ENCODE results near the gene AGBL5. TPM values are rescaled to one million over a fixed set of nuclear protein-coding genes. Genes with fewer than 3 reads are reported as not detected.

The AGBL5 gene
- total and polyA plus RNA-seq, 2 of the 13 experiments (the other 11 are each of a cell fraction or from before 2014, with no cell fraction given), result 55.9 to 73.3 TPM

GRCh38 chr2:27086090-27086723 is 34.7 kb downstream of the AGBL5 start:
- Histone ChIP-seq H3K4me2 (ENCODE audit: low read depth, low read length) (peak overlapping the region; percentile 84), H3K79me2 (ENCODE audit: insufficient read depth, low read length) (peaks cover 39% of the 10 kb centered on the region), H3K9ac (ENCODE audit: insufficient read depth, low read depth, low read length) (peak overlapping the region; percentile 63), H3K27ac (ENCODE audit: extremely low read length, insufficient read depth, low read length) (peak overlapping the region; percentile 65), H4K20me1 (ENCODE audit: insufficient read depth, low read length) (no peaks in the 10 kb centered on the region), H3K9me3 (ENCODE audit: low read length) (no peaks in the 10 kb centered on the region), H3K36me3 (replicated peaks in 1 of 2; ENCODE audit: control insufficient read depth in 1 of 2, insufficient read depth in 2 of 2, low read length in 2 of 2) (no peaks in the 10 kb centered on the region; a peak in 3 of 5 replicates), H2AFZ (ENCODE audit: low read length) (no peak overlapping the region), H3K27me3 (ENCODE audit: control insufficient read depth in 1 of 2, insufficient read depth in 2 of 2, low read length in 2 of 2) (no peaks in the 10 kb centered on the region), H3K4me1 (ENCODE audit: insufficient read depth, low read length) (peaks cover 74% of the 10 kb centered on the region), H3K4me3 (replicated peaks in 1 of 3; ENCODE audit: insufficient read depth in 1 of 3, low read depth in 2 of 3, low read length in 3 of 3) (peak overlapping the region; percentile 51 to 99 (median 74))
- DNase-seq (ENCODE audit: low spot score) (peak; percentile 87), FAIRE-seq (no peak), ATAC-seq (peak; percentile 83)
- intact Hi-C loops (cut with micrococcal nuclease; ENCODE audit: unreplicated experiment) (loop anchor here (1.0 to 10.0 kb wide), 4 partner anchors 36 to 1161 kb away; partner anchors contain the start of gene TMEM214), in situ Hi-C loops (cut with HindIII; ENCODE audit: extremely low pct_ligation_motif_present, low pct_unique_long_range_greater_than_20kb) (no loop called here)
- CTCF ChIA-PET (ENCODE audit: low intra/inter-chr PET ratio, low total read pairs), result interaction anchor here (0.8 to 2.0 kb wide), 5 partner anchors 12 to 217 kb away, joined by 3 to 9 read pairs (median 3); no protein-coding TSS in a partner anchor
- no TSS peak for BruUV-seq (replicated peaks)
- WGBS (ENCODE audit: low lambda C conversion rate), result 2% methylated on average over 51 of the region's 81 CpGs
- POLR2A ChIA-PET, result interaction anchor here (1.0 to 9.2 kb wide), 14 partner anchors 9 to 216 kb away, joined by 3 to 106 read pairs (median 8); partner anchors contain the start of genes ABHD1, AGBL5, ATRAID and OST4
- TF ChIP-seq SATB2 (CRISPR knock-in tag; IDR thresholded peaks at IDR 0.05) (no peak; the same call in 1 of the 2 replicates), ZFAT (CRISPR knock-in tag; conservative IDR thresholded peaks at IDR 0.05) (peak; percentile 61; the same call in 1 of the 2 replicates), SALL2 (CRISPR knock-in tag; IDR thresholded peaks at IDR 0.05) (peak; percentile 73; the same call in 1 of the 2 replicates), ARNT (IDR thresholded peaks at IDR 0.05) (no peak), PLRG1 (conservative IDR thresholded peaks at IDR 0.05) (no peak), PCBP1 (IDR thresholded peaks at IDR 0.05; ENCODE audit: borderline replicate concordance, low read depth, low read length) (no peak), MIXL1 (CRISPR knock-in tag; IDR thresholded peaks at IDR 0.05) (peak; percentile 69), ZNF337 (CRISPR knock-in tag; IDR thresholded peaks at IDR 0.05; ENCODE audit: borderline replicate concordance, low read depth) (no peak), ARNT2 (CRISPR knock-in tag; IDR thresholded peaks at IDR 0.05; ENCODE audit: low read depth) (peak; percentile 98), ZNF629 (CRISPR knock-in tag; conservative IDR thresholded peaks at IDR 0.05) (no peak), RAD21 (CRISPR knock-in tag; IDR thresholded peaks at IDR 0.05) (peak; percentile 94), CBX1 (IDR thresholded peaks at IDR 0.05; ENCODE audit: low read depth) (peak; percentile 78), ZNF282 (IDR thresholded peaks at IDR 0.05; ENCODE audit: partially characterized antibody) (no peak), ZBTB38 (CRISPR knock-in tag; IDR thresholded peaks at IDR 0.05) (peak; percentile 89), ZNF550 (CRISPR knock-in tag; IDR thresholded peaks at IDR 0.05; ENCODE audit: borderline replicate concordance) (no peak), YEATS2 (CRISPR knock-in tag; IDR thresholded peaks at IDR 0.05; ENCODE audit: borderline replicate concordance) (peak; percentile 89), PCBP2 (optimal IDR thresholded peaks at IDR 0.05; ENCODE audit: low read depth, low read length, poor library complexity, severe bottlenecking) (no peak), RARG (CRISPR knock-in tag; IDR thresholded peaks at IDR 0.05; ENCODE audit: low read depth) (peak; percentile 74; the same call in 1 of the 2 replicates), TEAD2 (CRISPR knock-in tag; IDR thresholded peaks at IDR 0.05) (no peak), ATF6 (CRISPR knock-in tag; conservative IDR thresholded peaks at IDR 0.05) (peak; percentile 92), TARDBP (CRISPR knock-in tag; IDR thresholded peaks at IDR 0.05) (0 out of 2 replicates have a peak, but pooled peaks have one; percentile 49), MYC (CRISPR knock-in tag; IDR thresholded peaks at IDR 0.05; ENCODE audit: borderline replicate concordance) (peak; percentile 97), PAWR (CRISPR knock-in tag; IDR thresholded peaks at IDR 0.05; ENCODE audit: borderline replicate concordance) (no peak; the same call in 1 of the 2 replicates)
- TF ChIP-seq, protein P1, sequence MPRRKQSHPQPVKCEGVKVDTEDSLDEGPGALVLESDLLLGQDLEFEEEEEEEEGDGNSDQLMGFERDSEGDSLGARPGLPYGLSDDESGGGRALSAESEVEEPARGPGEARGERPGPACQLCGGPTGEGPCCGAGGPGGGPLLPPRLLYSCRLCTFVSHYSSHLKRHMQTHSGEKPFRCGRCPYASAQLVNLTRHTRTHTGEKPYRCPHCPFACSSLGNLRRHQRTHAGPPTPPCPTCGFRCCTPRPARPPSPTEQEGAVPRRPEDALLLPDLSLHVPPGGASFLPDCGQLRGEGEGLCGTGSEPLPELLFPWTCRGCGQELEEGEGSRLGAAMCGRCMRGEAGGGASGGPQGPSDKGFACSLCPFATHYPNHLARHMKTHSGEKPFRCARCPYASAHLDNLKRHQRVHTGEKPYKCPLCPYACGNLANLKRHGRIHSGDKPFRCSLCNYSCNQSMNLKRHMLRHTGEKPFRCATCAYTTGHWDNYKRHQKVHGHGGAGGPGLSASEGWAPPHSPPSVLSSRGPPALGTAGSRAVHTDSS (CRISPR knock-in tag; conservative IDR thresholded peaks at IDR 0.05), result no peak

Data from HepG2 (cell line).